Activated CD4-positive, alpha-beta T cell treated with anti-CD3 and anti-CD28 coated beads, Interleukin-2, amount 50 U/mL, for 16 hours (primary cell): ENCODE data around the gene TRIM5.

ENCODE experiments used
- DNase-seq: peaks from one replicate; pipeline ENCODE4 v3.0.0-alpha.2; 2020

Gene TRIM5

GRCh38 chr11:5622802-5623201, 62.1 kb downstream of the TRIM5 start:
- DNase-seq, result no peak

GRCh38 chr11:5621580-5621979, 63.3 kb downstream of the TRIM5 start:
- no peak for DNase-seq

GRCh38 chr11:5620651-5621521, 64.0 kb downstream of the TRIM5 start:
- DNase-seq, result no peak

GRCh38 chr11:5618807-5619206, 66.1 kb downstream of the TRIM5 start:
- DNase-seq, result no peak
